Large intestine (tissue), 3 donors: ENCODE results near the gene NRXN3. TPM values are rescaled to one million over a fixed set of nuclear protein-coding genes. Genes with fewer than 3 reads are reported as not detected.

Experiments used
- DNase-seq, 2 donors: peaks; one replicate each; pipeline versions ENCODE4 v3.0.0 to v3.0.0-alpha.2; 2013
- H3K27ac ChIP-seq: one replicate; pipeline ENCODE4 v1.5.1; 2013; ENCODE audit warnings: low read length
- H3K27me3 ChIP-seq: 2 replicates; pipeline ENCODE4 v1.6.1; 2013; ENCODE audit warnings: low read length; ENCODE audit not compliant: control insufficient read depth, insufficient read depth
- H3K36me3 ChIP-seq: 2 replicates; pipeline ENCODE4 v1.6.1; 2013; ENCODE audit warnings: low read length; ENCODE audit not compliant: control insufficient read depth, insufficient read depth
- H3K4me1 ChIP-seq: one replicate; pipeline ENCODE4 v1.6.1; 2013; ENCODE audit warnings: low read length; ENCODE audit not compliant: control insufficient read depth, insufficient read depth
- H3K4me3 ChIP-seq: one replicate; pipeline ENCODE4 v1.5.1; 2013; ENCODE audit warnings: low read length
- H3K9me3 ChIP-seq: one replicate; pipeline ENCODE4 v1.6.1; 2013; ENCODE audit warnings: mild to moderate bottlenecking, low read depth, low read length, moderate library complexity; ENCODE audit not compliant: control insufficient read depth
- WGBS: methylation state at CpG from one replicate; pipeline ENCODE4 v1.1.5; 2013; ENCODE audit warnings: low lambda C conversion rate; ENCODE audit not compliant: insufficient coverage; 5-methylcytosine and 5-hydroxymethylcytosine counted together
- polyA plus RNA-seq: library from polyadenylated mRNA; unstranded; fragments of 120-200 nt; gene quantifications from one replicate; pipeline ENCODE4 v1.2.1, GENCODE V29; 2013

Gene NRXN3
- polyA plus RNA-seq, 1 donor, result 12.8 TPM

- H3K36me3 ChIP-seq, result no peaks in the 10 kb centered on the region
- no peak overlapping the region for H3K4me3 ChIP-seq
- WGBS, result no CpG with 5 or more reads among the region's 3 CpGs
- no peaks in the 10 kb centered on the region for H3K4me1 ChIP-seq
- H3K27ac ChIP-seq, result no peak overlapping the region
- no peak for DNase-seq
- no peaks in the 10 kb centered on the region for H3K9me3 ChIP-seq
- H3K27me3 ChIP-seq, result no peaks in the 10 kb centered on the region
Observed at GRCh38 chr14:79665556-79665955, 1495.4 kb downstream of the NRXN3 start.

- DNase-seq, result no peak
- no peaks in the 10 kb centered on the region for H3K4me1 ChIP-seq
- WGBS, result no CpG with 5 or more reads among the region's 3 CpGs
- no peak overlapping the region for H3K27ac ChIP-seq
- H3K27me3 ChIP-seq, result no peaks in the 10 kb centered on the region
- H3K9me3 ChIP-seq, result no peaks in the 10 kb centered on the region
- no peak overlapping the region for H3K4me3 ChIP-seq
- H3K36me3 ChIP-seq, result no peaks in the 10 kb centered on the region
Observed at GRCh38 chr14:79668951-79669350, 1498.8 kb downstream of the NRXN3 start.

- no peak for DNase-seq
- Histone ChIP-seq H3K4me3 (no peak overlapping the region), H3K4me1 (no peaks in the 10 kb centered on the region), H3K36me3 (no peaks in the 10 kb centered on the region), H3K27me3 (no peaks in the 10 kb centered on the region), H3K27ac (no peak overlapping the region), H3K9me3 (no peaks in the 10 kb centered on the region)
- WGBS, result no CpG with 5 or more reads among the region's 5 CpGs
Observed at GRCh38 chr14:79670811-79671210, 1500.6 kb downstream of the NRXN3 start.

GRCh38 chr14:79680087-79680486 lies 1509.9 kb downstream of the NRXN3 start:
- H3K27ac ChIP-seq, result no peak overlapping the region
- H3K4me1 ChIP-seq, result no peaks in the 10 kb centered on the region
- no peaks in the 10 kb centered on the region for H3K9me3 ChIP-seq
- no peaks in the 10 kb centered on the region for H3K27me3 ChIP-seq
- no peak overlapping the region for H3K4me3 ChIP-seq
- WGBS, result 100% methylated on average over 3 of the region's 5 CpGs
- H3K36me3 ChIP-seq, result no peaks in the 10 kb centered on the region
- DNase-seq, result no peak

- H3K27ac ChIP-seq, result no peak overlapping the region
- no CpG with 5 or more reads among the region's 1 CpG for WGBS
- H3K36me3 ChIP-seq, result no peaks in the 10 kb centered on the region
- H3K4me3 ChIP-seq, result no peak overlapping the region
- DNase-seq, result no peak
- no peaks in the 10 kb centered on the region for H3K27me3 ChIP-seq
- H3K9me3 ChIP-seq, result no peaks in the 10 kb centered on the region
- H3K4me1 ChIP-seq, result no peaks in the 10 kb centered on the region
Observed at GRCh38 chr14:79686196-79686595, 1516.0 kb downstream of the NRXN3 start.

- Histone ChIP-seq H3K9me3 (no peaks in the 10 kb centered on the region), H3K36me3 (no peaks in the 10 kb centered on the region), H3K27ac (no peak overlapping the region), H3K27me3 (no peaks in the 10 kb centered on the region), H3K4me1 (no peaks in the 10 kb centered on the region), H3K4me3 (no peak overlapping the region)
- no CpG with 5 or more reads among the region's 1 CpG for WGBS
- DNase-seq, result no peak
Observed at GRCh38 chr14:79690960-79691359, 1520.8 kb downstream of the NRXN3 start.

GRCh38 chr14:79693935-79694334 lies 1523.8 kb downstream of the NRXN3 start:
- H3K27me3 ChIP-seq, result no peaks in the 10 kb centered on the region
- no CpG with 5 or more reads among the region's 1 CpG for WGBS
- no peaks in the 10 kb centered on the region for H3K4me1 ChIP-seq
- DNase-seq, result no peak
- H3K36me3 ChIP-seq, result no peaks in the 10 kb centered on the region
- H3K9me3 ChIP-seq, result no peaks in the 10 kb centered on the region
- no peak overlapping the region for H3K27ac ChIP-seq
- H3K4me3 ChIP-seq, result no peak overlapping the region

GRCh38 chr14:79695307-79695706 lies 1525.1 kb downstream of the NRXN3 start:
- WGBS, result no CpG with 5 or more reads among the region's 1 CpG
- Histone ChIP-seq H3K4me3 (no peak overlapping the region), H3K9me3 (no peaks in the 10 kb centered on the region), H3K27ac (no peak overlapping the region), H3K27me3 (no peaks in the 10 kb centered on the region), H3K4me1 (no peaks in the 10 kb centered on the region), H3K36me3 (no peaks in the 10 kb centered on the region)
- no peak for DNase-seq

- Histone ChIP-seq H3K36me3 (no peaks in the 10 kb centered on the region), H3K4me3 (no peak overlapping the region), H3K4me1 (peaks cover under 1% of the 10 kb centered on the region), H3K9me3 (no peaks in the 10 kb centered on the region), H3K27me3 (no peaks in the 10 kb centered on the region), H3K27ac (no peak overlapping the region)
- no CpG with 5 or more reads among the region's 1 CpG for WGBS
- DNase-seq, result no peak
Observed at GRCh38 chr14:79698298-79698711, 1528.1 kb downstream of the NRXN3 start.

- no peaks in the 10 kb centered on the region for H3K9me3 ChIP-seq
- no peak for DNase-seq
- H3K4me3 ChIP-seq, result no peak overlapping the region
- peaks cover 8% of the 10 kb centered on the region for H3K4me1 ChIP-seq
- H3K27me3 ChIP-seq, result no peaks in the 10 kb centered on the region
- H3K36me3 ChIP-seq, result no peaks in the 10 kb centered on the region
- WGBS, result 73% methylated on average over 2 of the region's 2 CpGs
- no peak overlapping the region for H3K27ac ChIP-seq
Observed at GRCh38 chr14:79699206-79699605, 1529.0 kb downstream of the NRXN3 start.

- Histone ChIP-seq H3K27me3 (no peaks in the 10 kb centered on the region), H3K36me3 (no peaks in the 10 kb centered on the region), H3K4me3 (no peak overlapping the region), H3K4me1 (peaks cover 22% of the 10 kb centered on the region), H3K9me3 (no peaks in the 10 kb centered on the region), H3K27ac (no peak overlapping the region)
- no peak for DNase-seq
Observed at GRCh38 chr14:79701371-79701770, 1531.2 kb downstream of the NRXN3 start.
